DMS79 (cell line): ENCODE data around the gene WDR45B.
"Not testable (repeated sequence)": the region's sequence is repeated elsewhere in the genome, so short reads cannot be mapped to it uniquely, and the experiment has no call there.

ENCODE experiments used
- DNase-seq: peaks from one replicate; lab custom pipeline; 2025; lab: John Stamatoyannopoulos, UW

WDR45B gene

DNA sequence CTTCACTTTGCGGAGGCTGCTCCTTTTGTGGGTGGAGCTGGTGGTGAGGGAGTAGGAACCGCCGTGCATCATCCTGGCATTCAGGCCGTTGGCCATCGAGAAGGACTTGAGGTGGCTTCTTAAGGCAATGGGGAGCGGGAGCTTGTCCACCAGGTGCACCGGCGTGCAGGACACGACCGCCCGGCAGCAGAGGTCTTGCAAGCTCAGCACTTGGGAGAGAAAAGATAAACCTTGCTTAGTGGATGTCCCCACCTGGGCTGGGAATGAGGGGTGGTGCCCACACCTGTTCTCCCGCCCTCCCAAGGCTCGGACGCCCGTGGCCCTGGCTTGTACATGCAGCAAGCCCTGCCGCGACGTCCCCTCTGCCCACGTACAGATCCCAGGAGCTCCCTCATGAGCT lies 9.7 kb upstream of the WDR45B start:
- DNase-seq: no peak

DNA sequence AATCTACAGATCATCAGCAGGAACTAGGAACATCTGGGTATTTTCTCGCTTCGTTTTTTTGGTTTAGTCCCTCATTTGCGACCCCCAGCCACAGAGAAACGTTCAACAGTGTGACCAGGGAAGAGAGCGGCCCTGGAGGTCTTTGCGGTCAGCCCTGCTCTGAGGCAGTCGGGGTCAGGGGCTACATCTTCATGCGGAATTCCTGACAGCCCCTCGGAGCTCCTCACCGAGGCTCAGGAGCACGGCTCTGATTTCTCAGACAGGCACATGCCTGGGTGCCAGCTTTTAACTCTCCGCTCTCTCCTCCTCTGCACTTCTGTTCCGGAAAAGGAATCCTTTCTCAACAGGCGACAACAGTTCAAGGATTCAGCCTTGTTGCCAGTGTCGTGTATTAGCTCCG lies 8.0 kb upstream of the WDR45B start:
- no peak for DNase-seq

DNA sequence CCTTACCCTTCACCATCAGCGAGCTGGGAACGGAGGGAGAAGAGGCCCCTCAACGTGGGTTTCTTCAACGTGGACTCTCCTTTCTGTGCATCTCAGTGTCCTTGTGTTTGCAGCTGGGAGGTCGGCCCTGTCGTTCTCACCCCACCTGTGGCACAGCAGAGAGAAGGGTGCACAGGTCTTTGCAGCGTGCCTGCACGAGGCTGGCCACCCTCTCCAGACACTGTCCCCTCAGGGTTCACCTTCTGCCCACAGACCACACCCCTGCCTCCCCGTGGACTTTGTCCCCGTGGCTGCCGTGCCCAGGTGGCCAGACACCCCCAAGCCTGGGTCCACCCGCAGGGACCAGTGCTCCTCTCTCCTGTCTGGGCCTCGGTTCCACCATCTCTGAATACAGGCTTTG lies 7.3 kb upstream of the WDR45B start:
- DNase-seq: no peak

DNA sequence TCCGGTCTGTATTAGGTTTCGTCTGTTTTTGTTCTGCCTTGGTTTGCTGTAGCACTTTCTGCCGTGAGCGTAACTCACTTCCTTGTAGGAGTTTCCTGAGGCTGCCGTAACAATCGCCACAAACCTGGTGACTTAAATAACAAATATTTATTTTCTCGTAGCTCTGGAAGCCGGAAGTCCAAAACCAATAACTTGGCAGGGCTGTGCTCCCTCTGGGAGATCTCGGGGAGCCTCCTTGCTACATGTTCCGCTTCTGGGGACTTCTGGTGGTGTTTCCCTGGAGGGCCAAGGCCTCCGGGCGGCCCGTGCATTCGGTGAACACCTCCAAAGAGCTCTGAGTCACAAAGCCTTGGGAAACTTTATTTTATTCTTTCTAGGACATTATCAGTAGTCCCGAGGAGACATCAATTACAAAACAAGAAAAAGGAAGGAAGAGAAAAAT lies 6.8 kb upstream of the WDR45B start:
- DNase-seq: no peak

DNA sequence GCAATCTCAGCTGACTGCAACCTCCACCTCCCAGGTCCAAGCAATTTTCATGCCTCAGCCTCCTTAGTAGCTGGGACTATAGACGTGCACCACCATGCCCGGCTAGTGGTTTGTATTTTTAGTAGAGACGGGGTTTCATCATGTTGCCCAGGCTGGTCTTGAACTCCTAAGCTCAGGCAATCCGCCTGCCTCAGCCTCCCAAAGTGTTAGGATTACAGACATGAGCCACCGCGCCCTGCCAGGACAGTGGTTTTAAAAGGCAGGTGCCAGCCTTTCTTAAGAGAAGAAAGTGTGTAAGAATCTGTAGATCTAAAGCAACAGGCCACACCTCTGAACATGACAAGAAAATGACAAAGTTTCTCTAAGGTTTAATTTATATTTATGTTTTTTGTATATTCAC lies 6.4 kb upstream of the WDR45B start:
- not testable (repeated sequence) for DNase-seq

DNA sequence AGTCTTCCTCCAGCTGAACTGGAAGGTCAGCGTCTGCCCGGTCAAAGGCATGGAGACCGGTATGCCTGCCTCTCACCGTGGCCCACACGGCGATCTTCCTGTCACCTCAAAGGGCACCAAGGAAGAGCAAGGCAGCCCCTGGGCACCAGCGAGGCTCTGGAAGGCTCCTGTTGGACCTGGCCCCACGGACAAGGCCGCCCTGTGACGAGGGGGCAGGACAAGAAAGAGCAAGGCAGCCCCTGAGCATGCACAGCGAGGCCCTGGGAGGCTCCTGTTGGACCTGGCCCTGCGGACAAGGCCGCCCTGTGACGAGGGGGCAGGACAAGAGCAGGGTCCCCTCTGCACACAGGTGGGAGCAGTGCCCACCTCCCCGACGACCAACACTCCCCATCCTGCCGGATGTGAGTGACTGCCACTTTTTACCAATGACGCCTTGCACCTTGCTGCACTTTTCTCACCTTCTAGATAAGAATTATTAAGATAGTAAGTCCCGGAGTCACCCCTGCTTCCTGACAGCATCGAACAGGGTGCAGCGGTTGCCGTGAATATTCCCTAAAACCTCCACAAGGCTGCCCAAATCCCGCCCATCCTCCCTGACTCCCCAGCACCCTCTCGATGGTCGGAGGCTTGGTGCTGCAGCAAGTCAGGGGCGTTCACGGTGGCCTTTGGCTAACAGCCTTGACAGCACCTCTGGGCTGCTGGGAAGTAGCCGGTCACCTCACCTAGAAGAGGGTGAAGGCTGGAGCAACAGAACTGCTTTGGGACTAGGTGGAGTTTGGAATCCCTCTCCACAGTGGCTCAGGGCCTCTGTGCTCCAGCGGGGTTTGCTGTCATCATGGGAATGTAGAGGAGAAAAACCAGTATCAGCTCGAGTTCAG lies 5.6 kb upstream of the WDR45B start:
- DNase-seq: no peak

DNA sequence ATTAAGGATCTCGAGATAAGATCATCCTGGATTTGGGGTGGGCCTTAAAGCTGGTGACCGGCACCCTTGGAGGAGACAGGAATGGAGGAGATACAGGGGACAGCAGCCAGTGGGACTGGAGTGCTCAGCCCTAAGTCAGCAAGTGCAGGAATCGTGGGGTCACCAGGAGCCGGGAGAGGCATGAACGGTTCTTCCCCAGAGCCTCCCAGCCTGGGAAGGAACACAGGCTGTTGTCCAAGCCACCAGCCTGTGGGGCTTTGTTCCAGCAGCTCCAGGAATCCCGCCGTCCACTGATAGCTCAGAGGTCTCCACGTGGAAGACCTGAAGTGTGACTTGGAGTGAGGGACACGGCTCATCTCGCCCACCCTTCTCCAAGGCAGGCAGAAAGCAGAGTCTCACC lies 2.5 kb upstream of the WDR45B start:
- no peak for DNase-seq

DNA sequence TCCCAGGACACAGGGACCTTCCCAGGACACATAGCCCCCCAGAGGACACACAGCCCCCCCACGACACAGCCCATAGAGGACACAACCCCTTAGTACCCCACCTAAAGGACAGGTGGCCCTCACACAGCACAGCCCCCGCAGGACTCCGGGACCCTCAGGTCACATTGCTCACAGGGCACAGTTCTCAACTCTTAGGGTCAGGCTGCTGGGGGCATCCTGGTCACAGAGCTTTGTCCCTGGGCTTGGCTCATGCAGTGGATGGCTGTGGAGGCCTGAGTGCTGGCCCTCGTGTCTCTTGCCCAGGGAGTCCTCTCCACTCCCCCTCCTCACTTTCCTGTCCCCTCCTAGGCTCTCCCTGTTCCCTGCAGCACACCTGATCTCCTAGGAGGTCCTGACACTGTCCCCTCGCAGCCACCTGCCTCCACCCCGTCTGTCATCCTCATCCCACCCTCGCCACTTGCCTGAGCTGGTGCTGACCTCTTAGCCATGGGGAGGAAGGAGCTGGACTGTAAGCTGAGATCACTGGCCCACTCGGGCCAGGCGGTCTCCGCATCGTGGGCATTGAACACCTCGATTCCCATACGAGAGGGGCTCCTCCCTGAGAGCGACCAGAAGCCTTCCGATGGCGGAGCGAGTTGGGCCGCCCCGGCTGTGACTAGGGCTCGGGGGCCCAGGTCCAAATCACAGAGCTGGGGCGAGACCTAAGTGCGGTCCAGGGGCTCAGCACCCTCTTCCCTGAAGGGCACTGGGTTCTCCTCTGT lies 1.4 kb upstream of the WDR45B start:
- no peak for DNase-seq

DNA sequence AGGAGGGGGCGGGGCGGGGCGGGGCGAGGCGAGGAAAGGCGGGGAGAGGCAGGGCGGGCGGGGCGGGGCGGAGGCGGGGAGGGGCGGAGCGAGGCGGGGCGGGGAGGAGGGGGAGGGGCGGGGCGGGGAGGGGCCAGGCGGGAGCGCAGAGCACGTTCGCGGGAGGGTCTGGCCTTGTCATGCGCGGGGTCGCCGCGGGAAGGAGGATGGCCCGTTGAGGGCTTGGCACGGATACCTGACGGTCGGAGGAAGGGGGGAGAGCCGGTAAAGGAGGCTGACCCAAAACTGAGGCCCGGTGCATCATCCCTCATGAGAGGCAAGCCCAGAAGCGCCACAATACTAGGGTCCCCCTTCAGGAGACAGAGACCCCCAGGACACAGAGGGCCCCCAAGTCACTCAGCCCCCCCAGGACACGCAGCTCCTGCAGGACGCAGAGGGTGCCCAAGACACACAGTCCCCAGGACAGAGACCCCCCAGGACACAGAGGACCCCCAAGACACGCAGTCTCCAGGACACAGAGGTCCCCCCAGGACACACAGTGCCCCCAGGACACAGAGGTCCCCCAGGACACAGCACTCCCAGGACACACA lies 593 bp upstream of the WDR45B start:
- DNase-seq: no peak

DNA sequence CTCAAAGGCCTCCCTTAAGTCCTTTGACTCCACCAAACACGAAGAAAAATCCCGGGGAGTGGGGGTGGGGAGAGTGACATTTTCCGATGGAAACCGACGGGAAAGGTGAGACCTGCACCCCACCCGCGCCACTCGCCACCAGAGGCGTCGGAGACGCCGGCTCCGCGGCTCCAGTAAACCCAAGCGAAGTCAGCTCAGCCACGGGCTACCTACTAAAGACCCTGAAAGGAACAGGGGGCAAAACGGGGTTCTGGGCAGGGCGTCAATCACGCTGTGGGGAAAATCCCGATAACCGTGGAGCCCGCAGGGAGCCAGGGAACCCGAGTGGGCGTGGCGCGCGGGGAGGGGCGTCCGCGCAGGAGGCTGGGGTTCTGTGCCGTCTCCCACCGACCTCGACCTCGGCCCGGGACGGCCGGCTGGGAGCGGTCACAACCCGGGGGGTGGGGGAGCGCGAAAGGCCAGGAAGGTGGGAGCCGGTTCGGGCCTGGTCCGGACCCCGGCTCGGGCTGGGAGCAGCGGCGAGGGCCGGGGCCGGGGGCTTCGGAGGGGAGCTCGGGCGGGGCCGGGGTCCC lies 565 bp downstream of the WDR45B start:
- DNase-seq: no peak

DNA sequence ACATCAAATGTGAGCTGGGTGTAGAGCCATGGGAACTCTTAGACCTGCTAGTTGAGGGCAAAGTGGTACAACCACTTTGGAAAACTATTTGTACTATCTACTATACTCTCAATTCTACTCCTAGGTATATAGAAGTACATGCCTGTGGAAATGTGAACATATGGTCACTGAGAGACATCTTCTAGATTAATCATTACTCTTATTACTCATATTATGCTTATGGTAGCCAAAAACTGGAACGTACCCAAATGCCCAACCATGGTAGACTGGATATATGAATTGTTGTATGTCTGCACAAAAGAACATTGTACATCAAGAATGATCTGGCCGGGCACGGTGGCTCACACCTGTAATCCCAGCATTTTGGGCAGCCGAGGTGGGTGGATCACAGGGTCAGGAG lies 2.7 kb downstream of the WDR45B start:
- no peak for DNase-seq

DNA sequence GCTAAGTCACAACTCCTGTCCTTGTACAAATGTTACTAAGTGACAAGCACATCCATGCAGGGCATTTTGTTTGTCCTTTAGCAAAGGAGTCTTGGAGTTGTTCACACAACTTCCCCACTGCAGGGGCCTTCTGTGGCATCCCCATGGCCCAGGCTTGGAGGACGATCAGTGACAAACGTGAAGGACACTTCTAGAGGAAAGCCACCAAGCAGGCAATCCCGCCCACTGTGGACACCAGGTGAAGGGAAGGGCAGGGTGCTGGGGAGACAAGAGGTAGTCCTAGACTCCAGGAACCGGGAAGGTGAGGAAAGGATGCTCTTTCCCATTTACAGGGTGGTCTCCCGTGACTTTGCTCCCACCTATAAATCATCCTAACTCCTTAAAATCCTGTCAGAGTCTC lies 4.1 kb downstream of the WDR45B start:
- DNase-seq: no peak

DNA sequence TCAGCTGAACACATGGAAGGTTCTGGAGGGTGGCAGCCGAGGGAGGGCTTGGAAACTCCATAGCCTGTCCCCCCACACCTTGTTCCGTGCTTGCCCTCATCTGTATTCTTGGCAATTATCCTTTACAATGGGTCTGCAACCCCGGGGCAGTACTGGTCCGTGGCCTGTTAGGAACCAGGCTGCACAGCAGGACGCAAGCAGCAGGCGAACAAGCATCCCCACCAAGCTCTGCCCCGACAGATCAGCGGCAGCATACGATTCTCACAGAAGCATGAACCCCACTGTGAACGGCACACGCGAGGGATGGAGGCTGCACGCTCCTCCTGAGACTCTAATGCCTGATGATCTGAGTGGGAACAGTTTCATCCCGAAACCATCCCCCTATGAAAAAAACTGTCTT lies 6.2 kb downstream of the WDR45B start:
- no peak for DNase-seq

DNA sequence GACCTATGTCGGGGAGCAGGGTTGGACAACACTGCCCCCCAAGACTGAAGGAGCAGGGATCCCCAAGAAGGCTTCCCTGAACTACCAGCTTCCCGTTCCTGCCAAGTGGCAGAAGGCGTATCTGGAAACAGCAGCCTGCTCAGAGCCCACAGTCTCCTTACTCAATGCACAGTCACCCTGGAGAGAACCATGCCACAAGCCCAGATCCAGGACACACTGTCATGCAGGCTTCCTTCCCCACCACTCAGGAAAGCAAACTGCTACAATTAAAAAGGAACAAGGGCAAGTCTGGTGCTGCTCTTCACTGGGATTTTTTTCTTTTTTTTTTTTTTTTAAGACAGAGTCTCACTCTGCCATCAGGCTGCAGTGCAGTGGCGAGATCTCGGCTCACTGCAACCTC lies 8.2 kb downstream of the WDR45B start:
- DNase-seq: no peak

DNA sequence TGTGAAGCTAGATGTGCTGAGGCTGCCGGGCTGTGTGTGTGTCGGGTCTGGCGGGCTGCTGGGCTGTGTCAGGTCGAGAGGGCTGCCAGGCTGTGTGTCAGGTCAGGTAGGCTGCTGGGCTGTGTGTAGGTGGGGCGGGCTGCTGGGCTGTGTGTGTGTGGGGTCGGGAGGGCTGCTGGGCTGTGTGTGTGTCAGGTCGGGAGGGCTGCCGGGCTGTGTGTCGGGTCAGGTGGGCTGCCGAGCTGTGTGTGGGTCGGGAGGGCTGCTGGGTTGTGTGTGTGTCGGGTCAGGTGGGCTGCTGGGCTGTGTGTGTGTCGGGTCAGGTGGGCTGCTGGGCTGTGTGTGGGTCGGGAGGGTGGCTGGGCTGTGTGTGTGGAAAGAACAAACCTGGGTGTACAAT lies 8.6 kb downstream of the WDR45B start:
- DNase-seq: no peak

DNA sequence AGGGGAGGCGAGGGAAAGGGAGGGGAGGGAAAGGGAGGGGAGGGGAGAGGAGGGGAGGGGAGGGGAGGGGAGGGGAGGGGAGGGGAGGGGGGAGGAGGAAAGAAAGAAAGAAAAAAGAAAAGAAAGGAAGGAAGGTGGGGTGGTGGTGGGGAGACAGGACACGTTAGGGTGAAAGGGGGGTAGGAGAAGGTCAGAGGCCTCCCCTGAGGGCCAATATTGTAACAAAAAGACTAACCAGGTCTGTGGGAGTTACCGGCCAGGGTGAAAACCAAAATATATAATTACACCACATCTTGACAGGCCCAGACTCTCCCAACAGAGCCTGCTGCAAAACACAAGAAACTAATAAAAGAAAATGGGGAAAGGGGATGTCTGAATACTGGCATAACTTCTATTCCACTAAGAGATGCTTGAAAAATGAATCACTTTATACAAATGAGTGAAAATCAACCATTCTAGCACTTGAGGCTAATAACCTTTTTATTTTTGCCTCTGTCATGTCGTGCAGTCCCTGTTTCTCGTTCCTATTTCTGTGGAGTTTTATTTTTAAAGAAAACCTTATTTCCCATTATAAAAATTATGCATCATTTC lies 10.0 kb downstream of the WDR45B start:
- DNase-seq: no peak

DNA sequence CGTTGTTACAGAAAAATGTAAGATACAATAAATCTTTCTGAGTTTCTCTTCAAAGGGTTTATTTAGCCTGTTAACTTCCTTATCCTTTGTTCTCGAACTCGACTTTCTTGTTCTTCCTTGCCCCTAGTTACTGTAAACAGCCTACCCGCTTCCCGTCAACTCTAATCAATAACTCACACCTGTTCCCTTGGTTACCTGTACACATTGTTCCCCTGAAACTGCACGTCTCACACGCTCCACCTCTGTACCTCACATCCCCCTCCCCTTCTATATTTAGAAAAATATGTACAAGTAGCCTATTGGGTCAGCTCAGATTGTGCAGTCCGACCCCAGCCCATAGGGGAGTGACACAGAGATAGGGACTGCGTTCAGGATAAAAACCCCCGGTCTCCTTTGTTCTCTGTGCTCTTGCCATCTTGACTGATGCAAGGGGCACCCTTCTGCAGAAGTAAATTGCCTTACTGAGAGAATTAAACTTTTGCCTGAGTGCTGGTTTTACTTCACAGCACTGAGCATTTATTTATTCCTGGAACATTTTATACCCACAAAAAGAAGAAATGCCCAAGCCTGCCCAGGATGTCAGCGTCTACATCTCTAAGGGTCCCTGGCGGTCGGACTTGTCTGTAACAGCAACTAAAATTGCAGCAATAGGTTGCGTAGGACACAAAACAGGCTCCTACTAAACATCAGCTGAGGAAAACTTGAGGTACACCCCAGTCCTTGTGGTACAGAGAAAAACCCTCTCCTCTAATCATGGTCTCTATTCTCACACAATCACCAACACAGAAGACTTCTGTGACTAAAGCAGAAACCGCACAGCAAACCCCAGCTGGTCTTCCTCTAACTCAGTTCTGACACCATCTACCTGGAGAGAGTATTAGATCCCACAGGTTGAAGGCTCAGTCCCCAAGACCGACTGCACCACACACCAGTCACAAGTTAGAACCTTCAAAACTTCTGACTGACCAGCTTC lies 11.3 kb downstream of the WDR45B start:
- DNase-seq: no peak

DNA sequence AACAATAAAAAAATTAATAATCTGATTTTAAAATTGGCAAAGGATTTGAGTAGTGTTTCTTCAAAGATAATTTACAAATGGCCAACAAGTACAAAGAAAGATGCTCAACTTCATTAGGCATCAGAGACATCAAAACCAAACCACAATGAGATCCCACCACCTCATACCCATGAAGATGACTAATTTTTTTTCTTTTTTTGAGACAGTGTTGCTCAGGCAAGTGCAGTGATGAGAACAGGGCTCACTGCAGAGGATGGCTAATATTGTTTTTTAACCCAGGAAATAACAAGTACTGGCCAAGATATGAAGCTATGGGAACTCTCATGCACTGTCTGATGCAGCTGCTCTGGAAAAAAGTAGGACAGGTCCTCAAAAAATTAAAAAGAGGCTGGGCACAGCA lies 14.9 kb downstream of the WDR45B start:
- DNase-seq: no peak

DNA sequence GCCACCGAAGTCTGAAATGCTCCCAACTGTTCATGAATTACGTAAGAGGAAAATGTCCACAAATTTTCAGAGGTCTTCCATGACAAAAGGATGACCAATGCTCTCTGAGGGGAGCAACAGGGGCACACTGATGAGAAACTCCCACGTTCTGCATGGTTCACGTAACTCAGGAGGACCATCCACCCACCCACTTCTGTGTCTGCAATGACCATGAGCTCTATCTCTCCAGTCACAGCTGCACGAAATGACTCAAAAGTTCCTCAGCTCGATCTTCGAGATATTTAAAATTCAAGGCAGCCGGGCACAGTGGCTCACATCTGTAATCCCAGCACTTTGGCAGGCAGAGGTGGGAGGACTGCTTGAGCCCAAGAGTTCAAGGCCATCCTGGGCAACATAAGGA lies 15.8 kb downstream of the WDR45B start:
- DNase-seq: no peak

DNA sequence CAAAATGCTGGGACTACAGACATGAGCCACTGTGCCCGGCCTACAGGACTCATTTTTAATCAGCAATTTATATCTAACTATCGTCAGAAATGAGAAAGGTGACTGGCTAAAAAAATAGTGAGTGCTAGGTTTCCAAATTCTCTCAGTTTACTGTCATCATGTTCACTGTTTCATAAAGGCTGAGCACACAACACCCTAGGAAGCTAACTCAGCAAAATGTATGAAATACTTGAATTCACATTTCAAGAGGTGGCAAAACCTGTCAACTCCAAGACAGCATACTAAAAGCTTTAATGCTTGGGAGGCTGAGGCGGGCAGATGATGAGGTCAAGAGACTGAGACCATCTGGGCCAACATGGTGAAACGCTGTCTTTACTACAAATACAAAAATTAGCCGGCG lies 16.7 kb downstream of the WDR45B start:
- DNase-seq: no peak

DNA sequence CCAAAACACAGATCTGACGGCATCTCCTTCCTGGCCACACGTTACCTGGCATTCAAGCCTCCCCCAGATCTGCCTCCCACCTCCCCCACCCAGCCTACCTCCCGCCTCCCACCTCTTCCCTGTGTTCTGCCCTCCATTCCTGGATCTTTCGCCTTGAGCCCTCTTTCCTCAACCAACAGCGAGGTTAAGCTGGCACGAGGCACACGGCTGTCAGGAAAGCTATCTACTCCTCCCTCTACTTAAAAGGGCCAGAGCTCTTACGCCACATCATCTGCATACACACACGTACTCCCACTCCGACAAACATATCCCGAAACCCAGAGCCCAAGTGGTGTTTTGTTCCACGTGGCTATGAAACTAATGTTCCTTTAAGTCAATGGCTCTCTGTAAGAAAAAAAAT lies 18.0 kb downstream of the WDR45B start:
- no peak for DNase-seq
